PC-9 (cell line): ENCODE data around the gene PDK4. TPM values are rescaled to one million over a fixed set of nuclear protein-coding genes. Genes with fewer than 3 reads are reported as not detected.

Source experiments
- BruUV-seq: library from RNA; stranded (reverse); fragments of 400-500 nt; replicated peaks from 2 replicates; lab custom pipeline; 2021; lab: Mats Ljungman, UMichigan
- CTCF ChIA-PET: fragments of 300-600 bp; sonication (Branson Sonifier 250); formaldehyde crosslinking; loops from one replicate; lab custom pipeline; 2022; ENCODE audit warnings: antibody characterized with exemption; lab: Charles Lee
- POLR2A ChIA-PET: fragments of 300-600 bp; sonication (Branson Sonifier 250); formaldehyde crosslinking; loops from one replicate; lab custom pipeline; 2022; ENCODE audit warnings: antibody characterized with exemption; ENCODE audit not compliant: unreplicated experiment; lab: Charles Lee
- DNase-seq, 2 experiments: peaks; one replicate each; pipeline versions ENCODE4 v3.0.0 to v3.0.0-alpha.2; 2015 to 2022; ENCODE audit warnings: mixed read lengths in 1 of 2
- H2AFZ ChIP-seq: fragments of 200-600 bp; sonication (generic); 2 replicates; pipeline ENCODE4 v1.8.1; 2017; ENCODE audit warnings: antibody characterized with exemption
- H3F3A ChIP-seq: fragments of 200-600 bp; sonication (generic); 2 replicates; pipeline ENCODE4 v1.8.1; 2017; ENCODE audit warnings: antibody characterized with exemption, mild to moderate bottlenecking, low read depth; ENCODE audit not compliant: insufficient read depth
- H3K27ac ChIP-seq: fragments of 200-600 bp; sonication (generic); 2 replicates; pipeline ENCODE4 v1.6.1; 2016; ENCODE audit warnings: mixed run types
- H3K27me3 ChIP-seq: fragments of 200-600 bp; sonication (generic); 2 replicates; pipeline ENCODE4 v1.6.1; 2016; ENCODE audit warnings: low read depth, mixed run types; ENCODE audit not compliant: insufficient read depth
- H3K36me3 ChIP-seq: fragments of 200-600 bp; sonication (generic); 2 replicates; pipeline ENCODE4 v1.6.1; 2016; ENCODE audit warnings: low read depth, mixed run types
- H3K4me1 ChIP-seq: fragments of 200-600 bp; sonication (generic); replicated peaks from 2 replicates; pipeline ENCODE4 v1.6.1; 2016; ENCODE audit warnings: mixed run types; ENCODE audit not compliant: insufficient read depth
- H3K4me2 ChIP-seq: fragments of 200-600 bp; sonication (generic); 2 replicates; pipeline ENCODE4 v1.6.1; 2017; ENCODE audit warnings: mixed run types
- H3K4me3 ChIP-seq: fragments of 200-600 bp; sonication (generic); 2 replicates; pipeline ENCODE4 v1.6.1; 2016; ENCODE audit warnings: mixed run types
- H3K79me2 ChIP-seq: fragments of 200-600 bp; sonication (generic); 2 replicates; pipeline ENCODE4 v1.6.1; 2017; ENCODE audit warnings: low read depth, mixed run types
- H3K9me2 ChIP-seq: fragments of 200-600 bp; sonication (generic); 2 replicates; pipeline ENCODE4 v1.8.1; 2017; ENCODE audit warnings: mild to moderate bottlenecking; ENCODE audit not compliant: insufficient read depth
- H3K9me3 ChIP-seq: fragments of 200-600 bp; sonication (generic); 2 replicates; pipeline ENCODE4 v1.8.1; 2016; ENCODE audit warnings: low read depth; ENCODE audit not compliant: insufficient read depth
- H4K20me1 ChIP-seq: fragments of 200-600 bp; sonication (generic); 2 replicates; pipeline ENCODE4 v1.8.1; 2017; ENCODE audit not compliant: insufficient read depth
- CTCF ChIP-seq: fragments of 200-600 bp; sonication (generic); conservative IDR thresholded peaks from 2 replicates; pipeline ENCODE4 v1.6.1; 2017; ENCODE audit warnings: mixed run types, antibody characterized with exemption, mild to moderate bottlenecking, moderate library complexity
- EZH2 ChIP-seq: fragments of 200-600 bp; sonication (generic); IDR thresholded peaks from 2 replicates; pipeline ENCODE4 v1.8.0; 2017; ENCODE audit warnings: antibody characterized with exemption, low read depth
- intact Hi-C: fragments of 100-400 bp; cut with micrococcal nuclease; formaldehyde crosslinking; loops from one replicate; pipeline ENCODE4 v1.10.0; 2022; ENCODE audit not compliant: unreplicated experiment
- total RNA-seq: library from RNA; stranded (reverse); gene quantifications from 2 replicates; pipeline ENCODE4 v1.2.3, GENCODE V29; 2021

Gene PDK4
- total RNA-seq, 1 experiment from 2014 or later, result 4.8 TPM

- H3K9me2 ChIP-seq, result no peaks in the 10 kb centered on the region
- no peaks in the 10 kb centered on the region for H3K27me3 ChIP-seq
- no peak overlapping the region for H2AFZ ChIP-seq
- no peaks in the 10 kb centered on the region for H3K79me2 ChIP-seq
- intact Hi-C loops, result no loop called here
- DNase-seq, result no peak
- BruUV-seq, result no TSS peak
- no peaks in the 10 kb centered on the region for H4K20me1 ChIP-seq
- no peak overlapping the region for H3K4me2 ChIP-seq
- H3K36me3 ChIP-seq, result no peaks in the 10 kb centered on the region
- H3K4me1 ChIP-seq, result no peaks in the 10 kb centered on the region
- POLR2A ChIA-PET, result interaction anchor here (0.6 kb wide), 1 partner anchor 11 kb away, joined by 4 read pairs; no protein-coding TSS in a partner anchor
- H3F3A ChIP-seq, result no peaks in the 10 kb centered on the region
- CTCF ChIA-PET, result interaction anchor here (0.7 kb wide), 1 partner anchor 317 kb away, joined by 3 read pairs; no protein-coding TSS in a partner anchor
- no peak for TF ChIP-seq EZH2
- no peak for TF ChIP-seq CTCF
- no peak overlapping the region for H3K4me3 ChIP-seq
- no peak overlapping the region for H3K27ac ChIP-seq
- H3K9me3 ChIP-seq, result no peaks in the 10 kb centered on the region
These were observed 56.9 kb downstream of the PDK4 start for GRCh38 chr7:95539426-95539825.

GRCh38 chr7:95537468-95537867, 58.8 kb downstream of the PDK4 start:
- no peaks in the 10 kb centered on the region for H3K9me3 ChIP-seq
- no peaks in the 10 kb centered on the region for H3K4me1 ChIP-seq
- intact Hi-C loops, result no loop called here
- no peak for DNase-seq
- no TSS peak for BruUV-seq
- H3K4me2 ChIP-seq, result no peak overlapping the region
- no peaks in the 10 kb centered on the region for H3F3A ChIP-seq
- no peak overlapping the region for H3K27ac ChIP-seq
- H3K36me3 ChIP-seq, result no peaks in the 10 kb centered on the region
- H3K4me3 ChIP-seq, result no peak overlapping the region
- TF ChIP-seq CTCF, result no peak
- no peak for TF ChIP-seq EZH2
- H3K9me2 ChIP-seq, result no peaks in the 10 kb centered on the region
- CTCF ChIA-PET, result no interaction called here
- no peaks in the 10 kb centered on the region for H3K79me2 ChIP-seq
- no peak overlapping the region for H2AFZ ChIP-seq
- H4K20me1 ChIP-seq, result no peaks in the 10 kb centered on the region
- no peaks in the 10 kb centered on the region for H3K27me3 ChIP-seq
- POLR2A ChIA-PET, result no interaction called here

- DNase-seq, result no peak
- Histone ChIP-seq H3K4me1 (no peaks in the 10 kb centered on the region), H3K36me3 (no peaks in the 10 kb centered on the region), H3K4me3 (no peak overlapping the region), H3K4me2 (no peak overlapping the region), H3K9me2 (no peaks in the 10 kb centered on the region), H4K20me1 (no peaks in the 10 kb centered on the region), H2AFZ (no peak overlapping the region), H3K9me3 (no peaks in the 10 kb centered on the region), H3K27me3 (no peaks in the 10 kb centered on the region), H3K79me2 (no peaks in the 10 kb centered on the region), H3K27ac (no peak overlapping the region), H3F3A (no peaks in the 10 kb centered on the region)
- intact Hi-C loops, result no loop called here
- BruUV-seq, result no TSS peak
- no peak for TF ChIP-seq EZH2
- no peak for TF ChIP-seq CTCF
- CTCF ChIA-PET, result interaction anchor here (1.1 kb wide), 1 partner anchor 150 kb away, joined by 3 read pairs; no protein-coding TSS in a partner anchor
- POLR2A ChIA-PET, result no interaction called here
These were observed 59.5 kb downstream of the PDK4 start for GRCh38 chr7:95536656-95537311.
